EL (cell line): ENCODE measurements around the gene BCAT1.

Experiments
- DNase-seq: peaks from one replicate; pipeline ENCODE4 v3.0.0-alpha.2; 2016

The BCAT1 gene

GRCh38 chr12:24803430-24804245 is 145.3 kb downstream of the BCAT1 start:
- DNase-seq = no peak

- DNase-seq = no peak
Measured at GRCh38 chr12:24798335-24798734, 150.6 kb downstream of the BCAT1 start.

DNA sequence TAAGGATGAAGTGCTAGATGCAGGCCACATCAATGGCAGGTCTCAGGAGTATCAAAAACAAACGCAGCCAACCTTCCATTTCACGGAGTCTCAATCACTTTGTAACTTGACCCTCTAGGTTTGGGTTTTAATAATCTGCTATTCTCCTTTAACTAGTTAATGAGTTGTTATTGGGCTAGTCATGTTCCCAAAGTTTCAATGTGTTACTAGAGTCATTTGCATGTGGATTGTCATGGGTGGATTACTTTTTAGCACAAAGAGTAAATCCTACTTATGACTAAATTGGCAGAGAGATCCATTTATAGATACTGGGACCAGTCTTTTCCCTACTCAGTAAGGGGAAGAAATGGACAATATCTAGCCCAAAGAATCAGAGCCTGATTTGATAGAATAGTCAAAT is 151.0 kb downstream of the BCAT1 start:
- DNase-seq = no peak

- no peak for DNase-seq
Measured at GRCh38 chr12:24796876-24797275, 152.0 kb downstream of the BCAT1 start.

DNA sequence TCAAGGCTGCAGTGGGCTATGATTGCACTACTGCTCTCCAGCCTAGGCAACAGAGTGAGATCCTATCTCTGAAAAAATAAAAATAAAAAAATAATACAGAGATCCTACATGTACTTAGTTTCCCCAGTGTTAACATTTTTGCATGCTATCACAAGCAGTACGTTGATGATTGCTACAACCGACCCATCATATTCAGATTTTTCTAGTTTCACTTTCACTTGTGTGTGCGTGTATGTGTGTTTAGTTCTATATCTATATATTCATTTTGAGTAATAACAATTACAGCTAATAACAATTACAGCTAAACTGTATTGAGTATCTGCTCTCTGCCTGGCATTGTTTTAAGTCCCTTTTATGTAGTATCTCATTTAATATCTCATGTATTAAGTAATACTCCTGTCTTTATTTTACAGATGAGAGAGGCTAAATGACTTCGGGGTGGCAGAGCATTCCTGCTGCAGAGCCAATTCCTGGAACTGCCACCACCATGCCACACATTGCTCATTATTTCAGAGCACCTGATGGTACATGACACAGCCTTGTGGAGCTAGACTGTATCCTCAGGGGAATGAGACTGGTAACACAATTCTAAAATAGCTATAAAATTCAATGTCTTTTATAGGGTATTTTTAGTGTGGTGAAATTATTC is 153.1 kb downstream of the BCAT1 start:
- DNase-seq = peak; percentile 23

DNA sequence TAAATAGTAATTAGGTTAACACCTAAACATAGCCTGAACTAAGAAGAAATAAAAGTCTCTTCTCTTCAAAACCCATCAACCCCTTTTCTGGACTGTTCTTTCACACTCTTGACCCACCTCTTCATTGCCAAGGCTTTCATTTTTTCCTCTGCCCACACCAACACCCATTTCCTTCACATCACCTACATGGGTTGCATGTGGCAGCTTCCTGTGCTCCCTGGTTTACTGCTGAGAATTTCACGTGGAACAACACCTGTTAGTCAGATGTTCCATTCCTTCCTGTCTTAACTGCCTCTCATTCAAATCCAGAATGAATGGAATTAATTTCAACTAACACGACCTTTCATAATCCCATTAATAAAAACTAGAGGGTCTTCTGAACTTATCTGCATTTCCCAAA is 157.3 kb downstream of the BCAT1 start:
- DNase-seq = no peak

- DNase-seq = peak; percentile 21
Measured at GRCh38 chr12:24788886-24789285, 160.0 kb downstream of the BCAT1 start.

- DNase-seq = peak; percentile 17
Measured at GRCh38 chr12:24780697-24781368, 168.1 kb downstream of the BCAT1 start.

DNA sequence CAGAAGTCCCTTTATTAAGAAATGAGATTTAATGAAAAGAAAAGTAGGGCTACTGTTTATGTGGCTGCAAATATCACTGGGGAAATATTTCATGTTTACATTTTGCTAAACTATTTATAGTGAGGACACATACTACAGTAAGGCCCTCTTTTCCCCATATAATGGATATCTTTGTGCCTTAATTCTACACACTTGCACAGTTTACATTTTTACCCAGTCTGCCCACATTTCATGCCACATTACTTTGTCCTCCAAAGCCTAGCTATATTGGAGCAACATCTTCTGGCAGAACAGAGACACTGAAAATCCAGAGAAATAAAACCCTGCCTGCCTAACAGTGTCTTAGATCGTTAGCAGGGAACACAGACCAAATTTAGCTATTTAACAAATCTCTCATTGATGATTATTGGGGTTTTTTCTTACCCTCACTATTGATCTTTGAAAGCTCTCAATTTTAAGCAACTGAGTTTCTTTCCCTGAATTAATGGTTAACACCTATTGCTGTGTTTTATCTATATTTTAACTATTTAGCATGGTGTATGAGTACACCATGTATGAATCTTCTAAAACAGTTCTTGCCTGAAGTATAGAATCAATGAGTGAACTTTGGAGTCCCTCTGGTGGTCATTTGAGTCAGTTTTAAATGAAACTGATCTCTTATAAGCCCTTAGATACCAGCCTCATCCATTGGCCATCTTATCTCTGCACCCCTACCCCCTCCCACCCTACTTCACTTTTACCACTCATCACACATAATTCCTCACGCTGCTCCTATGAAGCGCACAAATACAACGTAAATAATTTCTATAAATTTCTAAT is 170.2 kb downstream of the BCAT1 start:
- DNase-seq = peak; percentile 57

DNA sequence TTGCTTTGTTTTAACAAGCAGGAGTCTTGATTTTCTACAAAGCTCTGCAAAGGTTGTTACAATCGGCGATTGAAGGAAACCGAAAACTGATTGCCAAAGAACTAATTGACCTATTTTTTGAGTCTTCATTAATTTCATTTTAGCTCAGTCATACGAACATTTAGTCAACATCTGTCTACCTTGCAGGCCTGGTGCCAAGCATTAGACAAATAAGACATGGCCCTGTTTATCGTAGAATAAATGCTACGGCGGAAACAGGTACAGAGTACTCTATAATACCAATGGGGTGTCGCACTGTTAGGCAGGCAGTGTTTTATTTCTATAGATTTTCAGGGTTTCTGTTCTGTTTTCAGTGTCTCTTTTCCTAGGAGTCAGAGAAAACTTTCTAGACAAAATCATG is 171.5 kb downstream of the BCAT1 start:
- DNase-seq = no peak

DNA sequence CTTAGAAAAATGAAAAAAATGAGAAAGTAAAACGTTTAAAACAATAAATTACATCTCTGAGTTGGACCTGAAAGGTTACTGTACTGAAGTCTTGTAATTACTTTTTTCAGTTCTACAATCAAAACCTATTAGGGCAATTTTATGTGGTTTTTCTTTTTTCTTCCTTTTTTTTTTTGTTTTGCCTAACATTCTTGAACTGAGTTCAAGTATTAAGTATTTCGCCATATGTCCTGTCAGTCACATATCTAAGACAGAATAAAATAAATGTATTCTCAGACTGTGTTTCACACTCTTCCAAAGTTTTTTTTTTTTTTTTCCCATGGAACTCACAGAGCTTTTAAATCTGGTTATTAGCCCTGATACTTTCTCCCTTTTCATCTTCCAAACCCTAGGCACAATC is 172.0 kb downstream of the BCAT1 start:
- peak; percentile 37 for DNase-seq

- DNase-seq = no peak
Measured at GRCh38 chr12:24775073-24775472, 173.8 kb downstream of the BCAT1 start.

GRCh38 chr12:24773996-24774395 is 174.9 kb downstream of the BCAT1 start:
- DNase-seq = peak; percentile 52

DNA sequence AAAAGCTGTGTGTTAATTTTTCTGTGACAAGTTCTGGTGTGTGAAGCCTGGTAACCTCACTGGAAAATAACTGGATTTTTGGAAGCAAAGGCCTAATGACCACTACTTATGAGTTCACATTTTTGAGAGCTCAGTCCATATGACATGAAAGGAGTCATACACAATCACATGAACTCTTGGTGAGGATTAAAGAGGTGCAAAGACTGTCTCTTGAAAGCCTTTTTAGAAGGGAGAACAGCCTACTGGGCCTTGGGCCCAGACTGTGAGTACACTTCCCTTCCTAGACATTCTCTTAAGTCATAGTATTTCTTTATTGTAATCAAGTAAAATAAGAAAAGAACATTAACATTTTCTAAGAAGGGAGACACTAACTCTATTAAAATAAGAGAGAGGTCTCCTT is 176.1 kb downstream of the BCAT1 start:
- no peak for DNase-seq

- peak; percentile 42 for DNase-seq
Measured at GRCh38 chr12:24770821-24771220, 178.1 kb downstream of the BCAT1 start.

GRCh38 chr12:24770334-24770733 is 178.6 kb downstream of the BCAT1 start:
- DNase-seq = no peak

- DNase-seq = no peak
Measured at GRCh38 chr12:24769682-24770081, 179.2 kb downstream of the BCAT1 start.

DNA sequence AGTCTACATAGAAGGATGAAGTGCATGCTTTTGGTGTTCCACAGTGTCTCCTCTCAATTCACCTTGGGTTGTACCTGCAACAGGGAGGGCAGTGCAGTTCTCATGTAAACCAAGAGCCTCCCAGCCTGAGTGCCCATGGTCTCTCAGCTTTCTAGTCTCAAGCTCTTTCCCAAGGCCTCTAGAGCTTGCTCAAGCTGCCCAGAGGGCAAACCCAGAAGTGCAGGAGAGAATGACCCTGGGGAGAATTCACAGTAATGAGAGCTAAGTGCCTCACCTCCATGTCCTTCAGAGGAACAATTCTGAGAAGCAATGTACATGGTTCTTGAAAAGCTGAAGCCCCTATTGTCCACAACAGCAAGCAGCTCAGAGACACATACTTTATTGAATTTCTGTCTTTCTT is 180.5 kb downstream of the BCAT1 start:
- no peak for DNase-seq

DNA sequence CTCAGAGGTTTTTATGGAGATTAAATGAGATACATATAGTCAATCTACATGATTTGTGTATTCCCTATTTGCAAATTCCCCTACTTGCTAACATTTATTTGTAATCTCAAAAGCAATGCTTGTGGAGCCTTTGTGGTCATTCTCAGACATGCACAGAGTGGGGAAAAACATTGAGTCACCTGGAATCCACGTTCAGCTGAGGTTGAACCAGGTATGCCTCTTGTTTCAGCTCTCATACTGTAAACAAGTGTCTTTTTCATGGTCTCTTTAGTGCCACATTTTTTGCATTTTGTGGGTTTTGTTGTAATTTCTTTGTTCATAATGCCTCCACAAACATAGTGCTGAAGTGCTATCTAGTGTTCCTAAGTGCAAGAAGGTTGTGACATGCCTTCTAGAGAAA is 181.9 kb downstream of the BCAT1 start:
- no peak for DNase-seq

DNA sequence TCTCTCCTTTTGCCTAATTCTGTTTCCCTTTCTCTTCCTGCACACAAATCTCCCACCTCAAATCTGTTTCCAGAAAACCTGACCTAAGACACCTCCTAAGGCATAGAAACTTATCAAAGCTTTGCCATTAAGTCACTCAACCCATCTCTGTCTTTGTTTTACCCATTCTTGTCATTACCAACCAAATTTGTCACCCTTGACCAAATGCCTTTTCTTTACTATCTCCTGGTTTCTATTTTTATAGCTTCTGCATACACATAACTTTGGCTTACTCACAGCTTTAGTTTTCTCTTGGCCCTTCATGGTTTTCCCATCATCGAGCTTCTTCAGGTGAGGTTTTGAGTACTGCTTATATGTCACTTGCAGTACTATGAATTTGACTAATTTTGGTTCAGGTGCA is 184.2 kb downstream of the BCAT1 start:
- DNase-seq = no peak

GRCh38 chr12:24760606-24761378 is 188.1 kb downstream of the BCAT1 start:
- DNase-seq = no peak

DNA sequence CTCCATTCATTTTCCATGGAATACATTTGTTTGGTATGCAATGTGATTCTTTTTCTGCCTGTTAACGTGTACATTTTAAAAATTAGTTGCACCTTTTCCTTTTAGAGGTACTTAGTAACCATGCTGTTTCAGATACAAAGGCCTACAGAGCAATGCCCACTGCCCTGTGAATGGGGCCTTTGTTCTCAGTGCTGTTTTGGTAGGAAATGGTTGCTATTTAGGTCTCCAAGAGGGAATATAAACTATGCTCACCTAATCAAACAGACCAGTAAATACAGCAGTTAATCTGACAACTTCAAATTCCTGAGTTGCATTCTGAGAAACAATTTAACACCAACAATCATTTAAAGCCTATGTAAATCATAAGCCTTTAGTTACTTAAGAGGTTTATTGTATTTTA is 188.7 kb downstream of the BCAT1 start:
- DNase-seq = no peak
